ENCODE results near the gene ICA1.
"Not testable (repeated sequence)": the region's sequence is repeated elsewhere in the genome, so short reads cannot be mapped to it uniquely, and the experiment has no call there.

Gene ICA1

GRCh38 chr7:8128449-8129317 lies 133.3 kb downstream of the ICA1 start:
- DNase-seq, result no peak

- no peak for DNase-seq
Observed at GRCh38 chr7:8126601-8127167, 135.3 kb downstream of the ICA1 start.

- peak; percentile 72 to 81 for DNase-seq
Observed at GRCh38 chr7:8125680-8126444, 136.1 kb downstream of the ICA1 start.

GRCh38 chr7:8121243-8121642 lies 140.7 kb downstream of the ICA1 start:
- DNase-seq, result no peak

- DNase-seq, result no peak
Observed at GRCh38 chr7:8120390-8121058, 141.4 kb downstream of the ICA1 start.

- DNase-seq, result no peak
Observed at GRCh38 chr7:8119262-8119661, 142.7 kb downstream of the ICA1 start.

GRCh38 chr7:8117195-8117594 lies 144.8 kb downstream of the ICA1 start:
- no peak for DNase-seq

- DNase-seq, result no peak
Observed at GRCh38 chr7:8115547-8116402, 146.2 kb downstream of the ICA1 start.

- DNase-seq, result peak in 1 of 2 experiments; percentile 20
Observed at GRCh38 chr7:8114175-8114574, 147.8 kb downstream of the ICA1 start.

GRCh38 chr7:8113184-8113583 lies 148.8 kb downstream of the ICA1 start:
- DNase-seq, result no peak

GRCh38 chr7:8112685-8113084 lies 149.3 kb downstream of the ICA1 start:
- no peak for DNase-seq

- no peak for DNase-seq
Observed at GRCh38 chr7:8111282-8111960, 150.5 kb downstream of the ICA1 start.

GRCh38 chr7:8109196-8110022 lies 152.6 kb downstream of the ICA1 start:
- DNase-seq, result no peak

GRCh38 chr7:8105449-8106095 lies 156.4 kb downstream of the ICA1 start:
- no peak for DNase-seq

- DNase-seq, result no peak
Observed at GRCh38 chr7:8103282-8103681, 158.7 kb downstream of the ICA1 start.

GRCh38 chr7:8101292-8101691 lies 160.7 kb downstream of the ICA1 start:
- not testable (repeated sequence) for DNase-seq

GRCh38 chr7:8094164-8095140 lies 167.5 kb downstream of the ICA1 start:
- no peak for DNase-seq

- DNase-seq, result no peak
Observed at GRCh38 chr7:8092140-8092539, 169.8 kb downstream of the ICA1 start.
